Measurements from ENCODE around the gene SLC26A8.
"Not testable (repeated sequence)": the region's sequence is repeated elsewhere in the genome, so short reads cannot be mapped to it uniquely, and the experiment has no call there.

SLC26A8 gene

GRCh38 chr6:36019167-36019566, 5.3 kb downstream of the SLC26A8 start:
- FAIRE-seq: no peak

DNA sequence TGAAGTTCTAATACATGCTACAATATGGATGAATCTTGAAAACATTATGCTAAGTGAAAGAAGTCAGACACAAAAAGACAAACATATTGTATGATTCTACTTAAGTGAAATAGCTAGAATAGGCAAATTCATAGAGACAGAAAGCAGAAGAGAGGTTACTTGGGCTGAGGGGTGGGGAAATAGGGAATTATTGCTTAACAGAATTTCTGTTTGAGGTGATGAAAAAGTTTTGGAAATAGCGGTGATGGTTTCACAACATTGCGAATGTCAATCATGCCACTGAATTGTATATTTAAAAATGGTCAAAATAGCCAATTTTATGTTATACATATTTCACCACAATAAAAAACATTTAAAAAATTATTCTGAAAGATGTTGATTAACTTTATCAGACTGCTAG, 6.1 kb downstream of the SLC26A8 start:
- FAIRE-seq: no peak

More at GRCh38 chr6:36019167-36019566, 5.3 kb downstream of the SLC26A8 start:
- no peak for DNase-seq (ENCODE audit: low spot score)

GRCh38 chr6:36015666-36016065, 8.8 kb downstream of the SLC26A8 start:
- FAIRE-seq (no peak), DNase-seq (ENCODE audit: low spot score) (no peak)

More for the DNA sequence above, 6.1 kb downstream of the SLC26A8 start:
- DNase-seq (ENCODE audit: low spot score): no peak

DNA sequence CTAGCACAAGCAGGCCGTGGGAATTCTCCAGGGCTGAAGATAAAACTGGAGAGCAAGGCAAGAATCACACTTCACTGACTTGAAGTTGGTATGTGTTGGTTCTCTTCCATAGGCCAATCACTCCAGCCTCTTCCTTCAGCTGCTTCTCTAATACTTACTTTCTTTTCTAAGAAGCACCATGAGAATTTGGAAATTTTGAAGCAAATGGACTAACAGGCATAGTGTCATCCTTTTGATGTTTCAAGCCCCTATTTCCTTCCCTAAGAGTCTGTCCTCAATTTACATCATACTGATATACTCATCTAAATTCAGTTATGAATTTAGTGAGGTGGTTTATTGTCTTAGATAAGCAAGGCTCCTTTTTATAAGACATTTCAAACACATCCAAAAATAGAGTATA, 24.0 kb downstream of the SLC26A8 start:
- FAIRE-seq: no peak
- DNase-seq (ENCODE audit: low spot score): no peak

- DNase-seq (ENCODE audit: low spot score) (no peak), FAIRE-seq (no peak)
Measured at GRCh38 chr6:35993150-35993549, 31.3 kb downstream of the SLC26A8 start.

GRCh38 chr6:35988047-35988446, 36.4 kb downstream of the SLC26A8 start:
- DNase-seq (ENCODE audit: low spot score); FAIRE-seq: not testable (repeated sequence)

DNA sequence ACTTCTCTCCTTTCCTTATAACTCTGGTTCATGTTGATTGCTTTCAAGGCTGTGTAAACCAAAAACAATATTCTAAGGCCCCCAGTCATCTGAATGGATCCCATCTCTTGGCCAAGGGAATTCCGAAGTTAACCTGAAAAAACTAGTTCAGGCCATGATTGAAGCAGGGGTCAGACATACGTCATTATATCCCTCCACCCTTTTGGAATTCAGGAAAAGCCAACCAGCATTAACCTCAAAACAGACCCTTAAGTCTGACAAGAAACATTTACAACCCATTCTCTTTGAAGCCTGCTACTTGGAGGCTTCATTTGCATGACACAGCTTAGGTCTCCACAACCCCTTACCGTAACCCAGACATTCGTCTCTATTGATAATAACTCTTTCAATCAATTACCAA, 39.7 kb downstream of the SLC26A8 start:
- DNase-seq (ENCODE audit: low spot score) (no peak), FAIRE-seq (no peak)

- peak; percentile 32 for FAIRE-seq
- no peak for DNase-seq (ENCODE audit: low spot score)
Measured at GRCh38 chr6:35980991-35981645, 43.3 kb downstream of the SLC26A8 start.

DNA sequence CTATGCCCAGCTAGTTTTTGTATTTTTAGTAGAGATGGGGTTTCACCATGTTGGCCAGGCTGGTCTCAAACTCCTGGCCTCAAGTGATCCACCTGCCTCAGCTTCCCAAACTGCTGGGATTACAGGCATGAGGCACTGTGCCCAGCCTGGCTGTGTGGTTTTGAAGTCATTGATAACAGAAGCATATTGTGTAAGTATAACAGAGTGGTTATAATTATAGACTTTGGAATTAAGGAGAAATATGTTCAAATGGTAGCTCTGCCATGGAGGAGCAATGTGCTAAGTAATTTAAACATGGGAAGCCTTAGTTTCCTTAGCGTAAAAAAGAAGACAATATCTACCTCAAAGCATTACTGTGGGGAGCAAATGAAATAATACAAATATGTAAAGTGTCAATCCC, 44.3 kb downstream of the SLC26A8 start:
- DNase-seq (ENCODE audit: low spot score); FAIRE-seq: not testable (repeated sequence)

DNA sequence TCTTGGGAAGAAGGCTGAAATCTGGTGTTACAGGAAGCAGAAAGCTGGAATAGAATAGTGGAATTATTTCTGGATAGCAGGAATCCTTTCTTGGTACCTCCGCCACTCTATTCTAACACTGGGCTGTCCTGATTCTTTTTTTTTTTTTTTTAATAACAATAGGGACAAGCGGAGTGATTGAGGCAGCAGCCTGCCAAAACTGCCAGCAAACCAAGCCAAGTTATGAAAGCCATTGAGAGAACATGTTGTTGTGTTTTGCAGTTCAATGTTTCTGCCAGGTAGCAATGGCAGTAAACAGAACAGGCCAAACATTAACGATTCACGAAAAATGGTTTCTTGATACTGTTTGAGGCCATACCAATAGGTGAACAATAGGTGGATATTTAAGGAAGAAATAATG, 47.1 kb downstream of the SLC26A8 start:
- FAIRE-seq: no peak

GRCh38 chr6:35973670-35974222, 50.7 kb downstream of the SLC26A8 start:
- DNase-seq (ENCODE audit: low spot score) (no peak), FAIRE-seq (no peak)

More for the DNA sequence above, 47.1 kb downstream of the SLC26A8 start:
- DNase-seq (ENCODE audit: low spot score): no peak

DNA sequence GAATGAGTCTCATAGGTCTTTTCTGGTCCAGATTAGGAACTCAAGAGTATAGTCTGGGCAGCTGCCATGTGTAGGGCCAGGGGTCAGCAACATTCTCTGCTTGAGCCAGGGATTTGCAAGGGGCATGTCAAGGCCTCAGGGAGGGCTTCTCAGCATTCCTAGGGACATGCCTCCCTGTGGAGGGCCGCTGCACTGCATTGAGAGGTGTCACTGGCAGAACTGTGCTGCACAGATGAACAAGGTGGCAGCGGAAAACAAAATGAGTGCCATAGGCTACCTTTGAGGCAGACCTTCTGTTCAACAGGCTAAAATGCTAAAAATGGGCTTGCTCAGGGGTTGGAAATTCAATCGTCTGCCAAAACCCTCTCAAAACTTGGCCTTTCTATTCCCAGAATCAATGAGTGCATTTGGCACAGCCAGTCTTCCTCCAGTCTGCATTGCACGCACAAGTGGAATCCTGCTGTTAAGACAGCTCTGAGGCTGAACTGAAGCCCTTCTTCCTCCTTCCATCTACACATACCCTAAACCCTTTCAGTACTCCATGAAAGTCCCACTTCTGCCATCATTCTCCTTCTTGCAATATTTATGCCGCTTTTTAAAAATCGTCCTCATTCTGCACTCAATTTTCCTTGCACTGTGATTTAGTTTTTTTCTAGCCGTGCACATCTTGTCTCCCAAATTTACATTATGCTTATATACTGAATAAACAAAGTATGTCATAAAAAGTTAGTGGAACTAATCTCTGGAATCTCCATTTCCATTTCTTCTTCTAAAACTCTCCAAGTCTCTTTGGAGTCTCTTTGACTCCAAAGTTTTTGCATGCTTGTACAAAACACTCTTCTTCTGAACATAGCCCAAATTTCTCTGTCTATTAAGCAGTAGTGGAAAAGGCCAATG, 51.7 kb downstream of the SLC26A8 start:
- DNase-seq (ENCODE audit: low spot score) (no peak), FAIRE-seq (no peak)

- no peak for FAIRE-seq
Measured at GRCh38 chr6:35970181-35970580, 54.3 kb downstream of the SLC26A8 start.

DNA sequence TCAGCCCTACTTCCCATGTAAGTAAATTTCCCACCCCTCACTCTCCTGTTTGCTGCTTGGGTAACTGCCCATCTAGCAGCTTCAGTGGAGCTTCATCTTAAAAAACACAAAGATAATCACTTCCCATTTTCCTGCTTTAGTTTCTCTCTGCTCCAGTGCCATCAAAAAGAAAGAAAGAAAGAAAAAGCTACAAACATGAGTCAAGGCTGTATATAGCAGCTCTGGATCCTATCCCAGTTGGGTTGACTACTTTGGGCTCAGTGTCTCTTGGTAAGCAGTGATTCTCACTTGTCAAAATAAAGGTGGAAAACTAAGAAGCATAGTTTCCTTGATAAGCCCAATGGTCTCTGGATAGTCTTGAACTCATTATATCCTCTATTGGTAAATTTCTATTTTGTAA, 54.8 kb downstream of the SLC26A8 start:
- no peak for DNase-seq (ENCODE audit: low spot score)
- no peak for FAIRE-seq

More at GRCh38 chr6:35970181-35970580, 54.3 kb downstream of the SLC26A8 start:
- peak; percentile 27 for DNase-seq (ENCODE audit: low spot score)

GRCh38 chr6:35968821-35969220, 55.6 kb downstream of the SLC26A8 start:
- DNase-seq (ENCODE audit: low spot score) (no peak), FAIRE-seq (no peak)

GRCh38 chr6:35967076-35967774, 57.2 kb downstream of the SLC26A8 start:
- FAIRE-seq (no peak), DNase-seq (ENCODE audit: low spot score) (no peak)

DNA sequence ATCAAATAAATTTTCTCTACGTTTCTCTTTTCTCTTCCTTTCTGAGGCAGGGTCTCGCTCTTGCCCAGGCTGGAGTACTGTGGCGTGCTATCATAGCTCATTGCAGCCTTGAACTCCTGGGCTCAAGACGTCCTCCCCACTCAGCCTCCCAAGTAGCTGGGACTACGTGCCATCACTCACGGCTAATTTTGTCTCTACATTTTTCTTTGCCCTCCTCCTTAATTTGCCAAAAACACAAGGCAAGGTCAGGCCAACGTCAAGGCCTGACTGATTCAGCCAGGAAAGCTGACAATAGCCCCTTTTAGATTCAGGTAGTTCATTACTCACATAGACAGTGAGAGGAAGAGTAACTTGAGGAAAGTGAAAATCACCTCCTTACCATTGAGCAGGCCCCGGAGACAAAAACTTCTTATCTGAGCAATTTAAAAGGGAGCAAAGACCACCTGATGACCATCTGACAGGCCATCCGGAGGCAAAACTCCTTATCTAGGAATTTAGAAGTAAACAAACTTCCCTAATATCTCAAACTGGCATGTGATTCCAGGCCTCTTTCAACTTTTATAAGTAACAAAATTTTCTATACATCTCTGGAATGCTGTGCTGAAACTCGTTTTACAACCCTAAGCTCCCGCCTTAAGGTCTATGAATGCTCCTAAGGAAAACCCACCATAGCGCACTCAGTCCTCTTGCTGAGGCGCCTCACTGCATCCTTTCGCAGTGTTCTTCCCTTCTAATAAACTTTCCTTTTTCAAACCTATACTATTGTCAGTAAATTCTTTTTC, 61.5 kb downstream of the SLC26A8 start:
- DNase-seq (ENCODE audit: low spot score) (no peak), FAIRE-seq (no peak)

DNA sequence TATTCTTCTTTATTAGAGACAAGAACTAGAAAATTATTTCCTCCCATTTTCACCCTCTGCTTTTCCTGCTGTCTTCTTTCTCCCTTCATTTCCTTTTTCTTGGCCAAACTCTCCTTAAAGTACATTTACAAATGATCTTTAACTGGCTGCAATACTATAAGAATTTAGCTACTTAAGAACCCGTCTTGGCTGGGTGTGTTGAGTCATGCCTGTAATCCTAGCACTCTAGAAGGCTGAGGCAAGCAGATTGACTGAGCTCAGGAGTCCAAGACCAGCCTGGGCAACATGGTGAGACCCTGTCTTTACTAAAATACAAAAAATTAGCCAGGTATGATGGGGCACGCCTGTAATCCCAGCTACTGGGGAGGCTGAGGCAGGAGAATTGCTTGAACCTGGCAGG, 64.3 kb downstream of the SLC26A8 start:
- FAIRE-seq: no peak
- no peak for DNase-seq (ENCODE audit: low spot score)

DNA sequence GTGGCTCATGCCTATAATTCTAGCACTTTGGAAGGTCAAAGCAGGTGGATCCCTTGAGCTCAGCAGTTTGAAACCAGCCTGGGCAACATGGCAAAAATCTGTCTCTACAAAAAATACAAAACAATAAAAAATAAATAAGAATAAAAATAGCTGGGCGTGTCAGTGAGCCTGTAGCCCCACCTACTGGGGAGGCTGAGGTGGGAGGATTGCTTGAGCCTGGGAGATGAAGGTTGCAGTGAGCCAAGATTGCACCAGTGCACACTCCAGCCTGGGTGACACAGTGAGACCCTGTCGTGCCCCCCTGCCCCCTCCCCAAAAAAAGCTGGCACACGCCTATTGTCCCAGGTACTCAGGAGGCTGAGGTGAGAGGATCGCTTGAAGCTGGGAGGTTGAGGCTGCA, 68.5 kb downstream of the SLC26A8 start:
- FAIRE-seq: no peak

DNA sequence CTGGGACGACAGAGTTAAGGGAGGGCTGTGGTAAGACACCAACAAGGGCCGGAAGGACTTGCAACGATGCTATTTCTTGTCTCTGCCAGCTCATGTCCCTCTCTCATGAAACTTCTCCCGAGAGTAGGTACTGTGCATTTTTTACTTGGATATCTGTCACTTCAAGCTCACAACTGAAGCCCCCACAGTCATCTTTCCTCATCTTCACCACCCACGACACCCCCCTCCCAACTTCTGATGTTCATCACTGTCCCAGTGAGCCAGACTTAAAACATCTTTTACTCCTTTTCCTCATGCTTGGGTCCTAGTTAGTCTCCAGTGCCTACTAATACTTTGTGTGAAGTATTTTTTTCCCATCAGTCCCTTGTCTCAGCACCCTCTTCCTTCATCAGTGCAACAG, 68.9 kb downstream of the SLC26A8 start:
- FAIRE-seq: no peak
- DNase-seq (ENCODE audit: low spot score): no peak

More for the DNA sequence above, 68.5 kb downstream of the SLC26A8 start:
- DNase-seq (ENCODE audit: low spot score): no peak

GRCh38 chr6:35955071-35955470, 69.4 kb downstream of the SLC26A8 start:
- DNase-seq (ENCODE audit: low spot score) (no peak), FAIRE-seq (no peak)
